Activated naive CD8-positive, alpha-beta T cell (primary cell): ENCODE measurements around the gene AGAP1.

Experiments
- H3K27ac Mint-ChIP-seq: one replicate; pipeline ENCODE4 v1.8.0; 2021; ENCODE audit warnings: mixed read lengths
- H3K27me3 Mint-ChIP-seq: one replicate; pipeline ENCODE4 v1.8.0; 2021; ENCODE audit warnings: mixed read lengths
- H3K36me3 Mint-ChIP-seq: one replicate; pipeline ENCODE4 v1.8.0; 2021; ENCODE audit warnings: mixed read lengths
- H3K4me1 Mint-ChIP-seq: one replicate; pipeline ENCODE4 v1.8.0; 2021; ENCODE audit warnings: low read depth, mixed read lengths
- H3K4me3 Mint-ChIP-seq: one replicate; pipeline ENCODE4 v1.8.0; 2021; ENCODE audit warnings: mild to moderate bottlenecking, mixed read lengths
- H3K9me3 Mint-ChIP-seq: one replicate; pipeline ENCODE4 v1.8.0; 2021; ENCODE audit warnings: low read depth, mixed read lengths

AGAP1 gene

DNA sequence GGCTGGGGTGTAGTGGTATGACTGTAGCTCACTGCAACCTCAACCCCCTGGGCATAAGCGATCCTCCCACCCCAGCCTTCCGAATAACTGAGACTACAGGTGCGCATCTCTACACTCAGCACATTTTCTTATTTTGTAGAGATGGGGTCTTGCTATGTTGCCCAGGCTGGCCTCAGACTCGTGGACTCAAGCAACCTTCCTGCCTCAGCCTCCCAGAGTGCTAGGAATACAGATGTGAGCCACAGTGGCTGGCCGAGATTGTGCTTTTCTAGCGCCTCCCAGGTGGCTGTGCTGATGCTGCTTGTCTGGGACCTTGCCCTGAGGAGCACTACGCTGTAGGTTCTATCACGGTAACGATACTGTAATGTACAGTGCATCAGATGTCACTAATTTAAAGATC, 155.6 kb downstream of the AGAP1 start:
- Mint-ChIP-seq H3K27ac (no peak overlapping the region), H3K4me3 (no peak overlapping the region), H3K36me3 (no peaks in the 10 kb centered on the region), H3K27me3 (peaks cover 10% of the 10 kb centered on the region), H3K4me1 (peaks cover 2% of the 10 kb centered on the region), H3K9me3 (no peaks in the 10 kb centered on the region)

- H3K4me3 Mint-ChIP-seq: no peak overlapping the region
- no peak overlapping the region for H3K27ac Mint-ChIP-seq
- H3K27me3 Mint-ChIP-seq: peaks cover 10% of the 10 kb centered on the region
- H3K36me3 Mint-ChIP-seq: no peaks in the 10 kb centered on the region
- no peaks in the 10 kb centered on the region for H3K9me3 Mint-ChIP-seq
- peaks cover 2% of the 10 kb centered on the region for H3K4me1 Mint-ChIP-seq
Measured at GRCh38 chr2:235651643-235652042, 157.8 kb downstream of the AGAP1 start.

DNA sequence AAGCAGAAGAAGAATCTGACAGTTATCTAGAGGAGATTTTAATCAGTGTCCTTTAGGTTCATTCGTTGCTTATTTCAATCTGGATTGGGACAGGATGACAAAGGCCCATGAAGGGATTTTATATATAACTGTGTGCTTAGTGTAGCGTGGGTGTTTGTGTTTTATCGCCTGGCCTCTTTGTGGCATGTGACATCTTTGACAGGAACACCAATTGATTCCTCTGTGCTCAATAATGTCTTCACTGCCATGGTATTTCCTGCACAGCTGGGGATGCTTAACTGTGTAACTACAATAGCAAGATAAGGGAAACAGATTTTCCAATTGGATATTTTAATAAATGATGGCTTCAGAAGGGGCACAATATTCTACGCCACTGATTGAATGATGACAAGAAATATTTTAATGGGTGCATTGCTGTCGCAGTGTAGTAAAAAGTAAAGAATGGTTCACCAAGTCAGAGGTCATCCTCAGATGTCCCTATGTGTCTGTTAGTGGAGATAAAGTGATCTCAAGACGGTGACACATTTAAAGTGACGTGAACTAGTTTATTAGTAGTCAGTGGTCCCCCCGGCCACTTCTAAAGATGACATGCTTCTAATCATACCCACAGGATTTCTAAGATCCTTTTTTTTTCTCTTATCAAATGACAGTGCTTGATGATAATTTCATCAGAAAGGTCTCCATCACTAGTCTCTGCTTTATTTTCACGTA, 160.4 kb downstream of the AGAP1 start:
- Mint-ChIP-seq H3K9me3 (no peaks in the 10 kb centered on the region), H3K4me1 (peaks cover 2% of the 10 kb centered on the region), H3K27ac (no peak overlapping the region), H3K27me3 (peaks cover 16% of the 10 kb centered on the region), H3K4me3 (no peak overlapping the region), H3K36me3 (no peaks in the 10 kb centered on the region)

DNA sequence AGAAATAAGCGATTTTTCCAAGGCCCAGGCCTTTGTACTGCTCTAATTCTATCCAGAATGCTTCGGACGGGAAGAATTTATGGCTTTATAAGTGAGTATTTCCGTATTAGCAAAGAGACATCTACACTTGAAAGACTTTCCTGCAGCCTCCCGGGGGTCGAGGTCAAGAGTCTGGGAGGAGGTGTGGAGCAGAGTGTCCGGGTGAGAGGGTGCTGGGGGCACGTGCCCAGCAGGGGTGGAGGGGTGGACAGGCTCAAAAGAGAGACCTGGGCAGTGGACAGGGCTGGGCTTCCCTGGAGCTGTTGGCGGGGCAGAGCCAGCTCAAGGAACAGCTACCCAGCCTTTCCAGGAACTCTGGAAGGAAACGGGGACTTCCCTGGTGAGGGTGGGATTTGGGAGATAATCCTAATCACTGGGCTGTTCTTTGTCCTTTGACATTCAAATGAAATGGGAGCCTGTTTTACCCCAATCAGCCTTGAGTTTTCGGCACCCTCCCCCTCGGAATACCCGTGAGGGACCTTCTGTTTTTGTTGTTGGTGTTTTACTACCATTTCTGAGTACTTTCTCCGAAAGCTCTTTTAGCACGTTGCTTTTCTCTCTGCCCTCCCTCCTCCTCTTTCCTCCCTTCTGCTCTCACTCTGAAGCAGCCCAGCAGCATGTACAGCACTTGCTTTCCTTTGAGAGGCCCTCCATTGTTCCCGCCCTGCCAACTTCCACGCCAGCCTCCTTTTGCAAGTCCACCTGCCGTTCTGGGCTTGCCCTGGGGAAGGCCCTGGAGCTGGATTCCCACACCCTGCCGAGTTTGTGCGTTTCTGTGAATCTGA, 164.7 kb downstream of the AGAP1 start:
- H3K36me3 Mint-ChIP-seq: no peaks in the 10 kb centered on the region
- no peaks in the 10 kb centered on the region for H3K4me1 Mint-ChIP-seq
- H3K4me3 Mint-ChIP-seq: no peak overlapping the region
- no peaks in the 10 kb centered on the region for H3K9me3 Mint-ChIP-seq
- H3K27me3 Mint-ChIP-seq: peaks cover 37% of the 10 kb centered on the region
- no peak overlapping the region for H3K27ac Mint-ChIP-seq

GRCh38 chr2:235659767-235660322, 166.0 kb downstream of the AGAP1 start:
- H3K27me3 Mint-ChIP-seq: peaks cover 38% of the 10 kb centered on the region
- no peaks in the 10 kb centered on the region for H3K4me1 Mint-ChIP-seq
- H3K27ac Mint-ChIP-seq: no peak overlapping the region
- H3K4me3 Mint-ChIP-seq: no peak overlapping the region
- no peaks in the 10 kb centered on the region for H3K36me3 Mint-ChIP-seq
- no peaks in the 10 kb centered on the region for H3K9me3 Mint-ChIP-seq

GRCh38 chr2:235660484-235661082, 166.7 kb downstream of the AGAP1 start:
- no peaks in the 10 kb centered on the region for H3K4me1 Mint-ChIP-seq
- H3K27me3 Mint-ChIP-seq: peaks cover 38% of the 10 kb centered on the region
- no peak overlapping the region for H3K27ac Mint-ChIP-seq
- no peak overlapping the region for H3K4me3 Mint-ChIP-seq
- H3K9me3 Mint-ChIP-seq: no peaks in the 10 kb centered on the region
- no peaks in the 10 kb centered on the region for H3K36me3 Mint-ChIP-seq

GRCh38 chr2:235661167-235661937, 167.5 kb downstream of the AGAP1 start:
- H3K9me3 Mint-ChIP-seq: no peaks in the 10 kb centered on the region
- peaks cover 44% of the 10 kb centered on the region for H3K27me3 Mint-ChIP-seq
- H3K36me3 Mint-ChIP-seq: no peaks in the 10 kb centered on the region
- H3K27ac Mint-ChIP-seq: no peak overlapping the region
- H3K4me3 Mint-ChIP-seq: no peak overlapping the region
- H3K4me1 Mint-ChIP-seq: peaks cover 4% of the 10 kb centered on the region

DNA sequence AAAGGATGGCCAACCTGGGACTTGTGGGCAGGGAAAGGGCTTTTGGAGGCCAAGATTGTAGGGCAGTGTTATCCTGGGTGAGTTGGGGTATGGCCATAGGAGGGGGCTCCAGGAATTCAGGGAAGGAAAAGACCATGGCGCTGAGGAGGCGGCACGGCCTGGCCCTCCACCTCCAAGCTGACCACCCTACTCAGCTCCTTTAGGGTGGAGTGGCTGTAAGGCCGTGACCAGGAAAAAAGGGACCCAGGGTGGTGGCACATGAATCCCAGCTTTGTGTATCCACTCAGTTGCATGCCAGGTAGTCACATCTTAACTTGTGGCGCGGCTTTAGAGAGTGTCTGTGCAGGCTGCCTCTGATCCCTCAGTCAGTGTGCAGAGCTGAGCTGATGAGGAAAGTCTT, 168.1 kb downstream of the AGAP1 start:
- no peak overlapping the region for H3K27ac Mint-ChIP-seq
- no peaks in the 10 kb centered on the region for H3K36me3 Mint-ChIP-seq
- no peak overlapping the region for H3K4me3 Mint-ChIP-seq
- no peaks in the 10 kb centered on the region for H3K9me3 Mint-ChIP-seq
- peaks cover 46% of the 10 kb centered on the region for H3K27me3 Mint-ChIP-seq
- peaks cover 4% of the 10 kb centered on the region for H3K4me1 Mint-ChIP-seq

- H3K9me3 Mint-ChIP-seq: no peaks in the 10 kb centered on the region
- H3K27me3 Mint-ChIP-seq: peaks cover 52% of the 10 kb centered on the region
- H3K4me1 Mint-ChIP-seq: peaks cover 9% of the 10 kb centered on the region
- no peaks in the 10 kb centered on the region for H3K36me3 Mint-ChIP-seq
- H3K27ac Mint-ChIP-seq: no peak overlapping the region
- H3K4me3 Mint-ChIP-seq: no peak overlapping the region
Measured at GRCh38 chr2:235663875-235664274, 170.0 kb downstream of the AGAP1 start.

GRCh38 chr2:235665661-235666212, 171.9 kb downstream of the AGAP1 start:
- H3K27me3 Mint-ChIP-seq: peaks cover 44% of the 10 kb centered on the region
- H3K27ac Mint-ChIP-seq: no peak overlapping the region
- peak overlapping the region; percentile 42 for H3K4me3 Mint-ChIP-seq
- H3K36me3 Mint-ChIP-seq: no peaks in the 10 kb centered on the region
- H3K4me1 Mint-ChIP-seq: peaks cover 12% of the 10 kb centered on the region
- no peaks in the 10 kb centered on the region for H3K9me3 Mint-ChIP-seq

DNA sequence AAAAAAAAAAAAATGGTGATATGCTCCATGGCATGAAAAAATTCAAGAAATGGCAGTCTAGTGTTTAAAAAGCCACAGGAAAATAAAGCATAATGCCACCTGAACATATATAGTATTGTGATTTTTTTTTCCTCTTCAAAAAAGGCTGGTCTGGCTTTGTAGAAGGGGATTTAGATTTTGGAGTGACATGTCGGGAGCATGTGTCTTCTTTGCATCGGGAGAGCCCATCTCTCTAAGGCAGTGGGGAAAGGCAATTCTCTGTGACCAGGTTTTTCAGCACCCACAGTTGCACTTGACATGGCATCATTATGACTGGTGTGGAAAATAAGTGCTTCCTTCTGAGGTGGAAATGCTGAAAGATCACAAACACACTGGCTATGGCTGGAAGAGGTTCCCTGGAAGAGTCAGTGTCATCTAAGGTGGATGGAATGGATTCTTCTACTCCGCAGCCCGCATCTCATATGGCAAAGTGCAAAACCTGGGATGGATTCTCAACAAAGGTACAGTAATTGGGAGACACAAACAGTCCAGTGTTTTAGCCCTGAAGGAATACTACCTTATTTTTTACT, 172.5 kb downstream of the AGAP1 start:
- Mint-ChIP-seq H3K27ac (no peak overlapping the region), H3K4me1 (peaks cover 12% of the 10 kb centered on the region), H3K9me3 (no peaks in the 10 kb centered on the region), H3K4me3 (peak overlapping the region; percentile 42), H3K27me3 (peaks cover 39% of the 10 kb centered on the region), H3K36me3 (no peaks in the 10 kb centered on the region)

GRCh38 chr2:235668782-235669181, 174.9 kb downstream of the AGAP1 start:
- peaks cover 38% of the 10 kb centered on the region for H3K27me3 Mint-ChIP-seq
- no peak overlapping the region for H3K27ac Mint-ChIP-seq
- H3K9me3 Mint-ChIP-seq: no peaks in the 10 kb centered on the region
- no peaks in the 10 kb centered on the region for H3K36me3 Mint-ChIP-seq
- H3K4me3 Mint-ChIP-seq: peak overlapping the region; percentile 63
- H3K4me1 Mint-ChIP-seq: peaks cover 14% of the 10 kb centered on the region

GRCh38 chr2:235669269-235669831, 175.5 kb downstream of the AGAP1 start:
- H3K27ac Mint-ChIP-seq: no peak overlapping the region
- H3K4me3 Mint-ChIP-seq: peak overlapping the region; percentile 57
- H3K9me3 Mint-ChIP-seq: no peaks in the 10 kb centered on the region
- peaks cover 40% of the 10 kb centered on the region for H3K27me3 Mint-ChIP-seq
- no peaks in the 10 kb centered on the region for H3K36me3 Mint-ChIP-seq
- H3K4me1 Mint-ChIP-seq: peaks cover 14% of the 10 kb centered on the region
